ENCODE data around the gene CNGB1.
"Not testable (repeated sequence)": the region's sequence is repeated elsewhere in the genome, so short reads cannot be mapped to it uniquely, and the experiment has no call there.

The CNGB1 gene

DNA sequence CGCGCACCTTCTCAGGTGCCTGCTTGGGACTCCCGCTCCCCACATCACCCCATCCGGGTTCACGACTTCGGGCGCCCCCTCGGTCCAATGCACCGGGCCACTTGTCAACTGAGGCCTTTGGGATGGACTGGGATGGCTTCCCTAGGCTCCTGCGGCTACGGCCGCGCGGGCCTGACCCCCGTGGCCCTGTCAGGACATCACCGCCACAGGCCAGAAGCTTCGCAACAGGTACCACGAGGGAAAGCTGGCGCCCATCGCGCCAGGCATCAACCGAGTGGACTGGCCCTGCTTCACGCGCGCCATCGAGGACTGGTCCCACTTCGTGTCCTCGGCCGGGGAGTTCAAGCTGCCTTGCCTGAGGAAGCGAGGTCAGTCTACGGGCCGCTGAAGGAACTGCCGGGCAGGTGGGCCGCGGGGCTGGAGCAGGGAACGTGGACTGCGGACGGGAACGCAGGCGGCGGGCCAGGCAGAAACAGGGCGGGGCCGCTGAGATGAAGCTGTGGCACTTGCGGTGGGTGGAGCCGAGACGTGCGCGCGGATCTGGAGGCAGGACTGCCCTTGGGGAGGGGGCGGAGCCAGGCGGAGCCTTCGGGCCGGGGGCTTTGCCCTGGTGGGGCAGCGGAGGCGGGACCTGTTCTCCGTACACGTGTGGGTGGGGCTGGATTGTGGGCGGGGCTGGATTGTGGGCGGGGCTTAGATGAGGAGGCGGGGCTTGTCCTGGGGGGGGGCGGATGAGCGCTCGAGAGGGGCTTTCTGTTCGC lies 13.7 kb upstream of the CNGB1 start:
- no peak for TF ChIP-seq CTCF (IDR thresholded peaks at IDR 0.05; ENCODE audit: insufficient read depth, low read length, missing control alignments)
- no peak for DNase-seq (ENCODE audit: low read depth, low spot score)
- H3K4me3 ChIP-seq (ENCODE audit: low read depth, low read length), result peak overlapping the region; percentile 54
- ChIA-PET CTCF (interaction anchor here (0.8 to 1.4 kb wide), 2 partner anchors 10 to 86 kb away, joined by 3 read pairs; no protein-coding TSS in a partner anchor), POLR2A (no interaction called here)

GRCh38 chr16:57982385-57982784 lies 11.5 kb upstream of the CNGB1 start:
- TF ChIP-seq CTCF (IDR thresholded peaks at IDR 0.05; ENCODE audit: insufficient read depth, low read length, missing control alignments), result no peak
- no peak overlapping the region for H3K4me3 ChIP-seq (ENCODE audit: low read depth, low read length)
- ChIA-PET POLR2A (no interaction called here), CTCF (no interaction called here)
- no peak for DNase-seq (ENCODE audit: low read depth, low spot score)

GRCh38 chr16:57981636-57982035 lies 10.7 kb upstream of the CNGB1 start:
- ChIA-PET CTCF (interaction anchor here (1.0 kb wide), 1 partner anchor 332 kb away, joined by 3 read pairs; no protein-coding TSS in a partner anchor), POLR2A (no interaction called here)
- no peak for TF ChIP-seq CTCF (IDR thresholded peaks at IDR 0.05; ENCODE audit: insufficient read depth, low read length, missing control alignments)
- DNase-seq (ENCODE audit: low read depth, low spot score), result no peak
- H3K4me3 ChIP-seq (ENCODE audit: low read depth, low read length), result no peak overlapping the region

GRCh38 chr16:57979006-57979585 lies 8.2 kb upstream of the CNGB1 start:
- no peak for TF ChIP-seq CTCF (IDR thresholded peaks at IDR 0.05; ENCODE audit: insufficient read depth, low read length, missing control alignments)
- H3K4me3 ChIP-seq (ENCODE audit: low read depth, low read length), result no peak overlapping the region
- no peak for DNase-seq (ENCODE audit: low read depth, low spot score)
- ChIA-PET POLR2A (no interaction called here), CTCF (no interaction called here)

GRCh38 chr16:57978070-57978465 lies 7.1 kb upstream of the CNGB1 start:
- H3K4me3 ChIP-seq (ENCODE audit: low read depth, low read length); DNase-seq (ENCODE audit: low read depth, low spot score); CTCF ChIA-PET; POLR2A ChIA-PET: not testable (repeated sequence)

- DNase-seq (ENCODE audit: low read depth, low spot score), result no peak
- ChIA-PET POLR2A (no interaction called here), CTCF (no interaction called here)
- no peak for TF ChIP-seq CTCF (IDR thresholded peaks at IDR 0.05; ENCODE audit: insufficient read depth, low read length, missing control alignments)
- no peak overlapping the region for H3K4me3 ChIP-seq (ENCODE audit: low read depth, low read length)
These were observed 6.6 kb upstream of the CNGB1 start for GRCh38 chr16:57977418-57978069.

Data from AG04449 (cell line).